GM18499 (cell line): ENCODE measurements around the gene IL19.

ENCODE experiments used
- ATAC-seq: cut with Tn5 transposase; IDR thresholded peaks from one replicate; pipeline ENCODE4 v1.9.1; 2021; ENCODE audit warnings: moderate number of reproducible peaks; ENCODE audit not compliant: insufficient read depth, unreplicated experiment

The IL19 gene

DNA sequence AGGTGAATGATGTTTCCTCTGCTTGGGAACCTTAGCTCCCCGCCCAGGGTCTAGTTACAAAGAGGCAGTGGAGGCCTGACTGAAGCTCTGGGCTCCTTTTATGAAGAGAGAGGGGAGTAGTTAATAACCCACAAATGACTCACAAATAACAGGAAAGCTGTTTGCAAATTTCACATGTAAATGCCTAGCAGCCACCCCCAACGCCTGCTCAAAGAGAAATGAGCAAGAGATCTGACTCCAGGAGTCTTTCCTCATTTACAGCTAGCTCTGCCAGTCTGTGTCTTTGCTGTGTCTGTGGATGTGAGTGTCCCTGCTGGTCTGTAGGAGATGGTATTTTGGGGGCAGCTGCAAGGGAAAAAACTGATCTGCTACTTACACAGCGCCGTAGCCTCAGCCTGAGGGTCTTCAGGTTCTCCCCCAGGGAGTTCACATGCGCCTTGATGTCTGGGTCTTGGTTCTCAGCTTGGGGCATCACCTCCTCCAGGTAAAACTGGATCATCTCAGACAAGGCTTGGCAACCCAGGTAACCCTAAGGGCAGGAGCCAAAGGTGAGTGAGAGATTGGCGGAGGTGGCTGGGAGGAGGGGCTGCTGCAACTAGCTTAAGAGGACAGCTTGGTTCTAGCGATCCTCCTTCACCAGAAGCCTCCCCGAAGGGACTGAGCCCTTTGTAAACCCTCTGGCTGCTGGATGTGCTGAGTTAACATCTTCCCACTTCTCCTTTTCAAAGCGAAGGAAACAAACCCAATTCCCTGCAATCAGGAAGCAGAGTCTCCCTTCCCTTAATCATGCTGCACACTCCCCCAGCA lies at the start of gene IL19:
IL19 (plus strand) TSS at position 243 of the 807 bp plus-strand sequence. CDS start 65,890 bp downstream, outside the sequence.
- no peak for ATAC-seq

- no peak for ATAC-seq
These were observed 49.1 kb upstream of the IL19 start for GRCh38 chr1:206721454-206721853.

- no peak for ATAC-seq
These were observed 47.7 kb upstream of the IL19 start for GRCh38 chr1:206722751-206723461.

GRCh38 chr1:206723462-206723804 lies 47.1 kb upstream of the IL19 start:
- ATAC-seq: no peak

- no peak for ATAC-seq
These were observed 46.6 kb upstream of the IL19 start for GRCh38 chr1:206723805-206724472.

GRCh38 chr1:206725109-206725963 lies 45.2 kb upstream of the IL19 start:
- ATAC-seq: no peak

DNA sequence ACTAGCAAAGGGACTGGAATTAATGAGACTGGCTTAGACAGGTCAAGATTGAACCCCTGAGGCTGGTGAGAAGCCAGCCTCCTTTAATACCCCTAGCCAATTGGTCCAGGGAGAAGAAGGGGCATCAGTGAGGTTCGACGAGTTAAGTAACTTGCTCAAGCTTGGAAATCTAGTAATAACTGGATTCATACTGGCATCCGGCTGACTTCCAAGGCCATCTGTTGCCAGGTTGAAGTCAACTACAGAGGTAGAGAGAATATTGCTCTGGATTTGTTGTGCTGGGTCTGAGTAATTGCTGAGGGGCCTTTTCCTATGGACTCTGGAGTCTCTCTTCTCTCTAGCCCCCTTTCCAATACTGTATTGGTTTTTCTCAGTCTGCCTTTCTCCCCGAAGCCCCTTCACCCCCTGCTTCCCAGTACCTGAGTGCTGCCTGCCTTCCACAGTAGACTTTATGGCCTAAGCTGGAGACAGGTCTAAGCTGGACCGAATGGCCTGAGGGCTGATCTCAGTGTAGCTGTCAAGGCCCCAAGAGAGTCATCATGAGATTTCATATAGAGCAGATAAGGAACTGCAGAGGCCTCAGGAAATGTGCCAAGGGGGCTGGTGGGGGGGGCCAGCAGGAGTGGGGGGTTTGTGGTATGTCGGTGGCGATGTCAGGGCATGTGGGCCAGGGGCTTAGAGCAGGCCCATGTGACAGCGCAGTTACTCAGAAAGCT lies 42.4 kb upstream of the IL19 start:
- ATAC-seq: no peak

DNA sequence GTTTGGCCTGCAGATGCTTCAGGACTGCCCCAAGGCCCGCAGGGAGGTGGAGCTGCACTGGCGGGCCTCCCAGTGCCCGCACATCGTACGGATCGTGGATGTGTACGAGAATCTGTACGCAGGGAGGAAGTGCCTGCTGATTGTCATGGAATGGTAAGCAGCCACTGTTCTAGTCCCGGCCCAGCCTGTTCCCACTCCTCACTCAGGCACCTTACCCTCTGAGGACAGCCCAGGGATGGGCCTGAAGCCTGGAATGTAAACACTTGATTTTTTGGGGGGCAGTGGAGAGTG lies 41.9 kb upstream of the IL19 start:
- no peak for ATAC-seq

DNA sequence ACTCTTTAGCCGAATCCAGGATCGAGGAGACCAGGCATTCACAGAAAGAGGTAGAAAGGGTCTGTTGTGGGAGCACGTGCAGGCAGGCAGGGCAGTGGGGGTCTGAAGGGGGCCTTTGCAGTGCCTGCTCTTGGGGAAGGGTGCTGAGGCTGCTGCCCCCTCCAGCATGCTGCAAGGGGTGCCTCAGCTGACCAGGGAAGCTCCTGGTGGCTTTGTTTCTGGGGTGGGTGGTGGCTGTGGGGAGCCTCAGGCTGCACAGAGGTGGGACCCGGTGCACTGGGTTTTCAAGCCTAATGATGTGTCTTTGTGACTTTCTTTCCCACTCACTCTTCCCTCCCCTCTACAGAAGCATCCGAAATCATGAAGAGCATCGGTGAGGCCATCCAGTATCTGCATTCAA lies 41.5 kb upstream of the IL19 start:
- ATAC-seq: no peak

- ATAC-seq: no peak
These were observed 41.1 kb upstream of the IL19 start for GRCh38 chr1:206729507-206729906.

DNA sequence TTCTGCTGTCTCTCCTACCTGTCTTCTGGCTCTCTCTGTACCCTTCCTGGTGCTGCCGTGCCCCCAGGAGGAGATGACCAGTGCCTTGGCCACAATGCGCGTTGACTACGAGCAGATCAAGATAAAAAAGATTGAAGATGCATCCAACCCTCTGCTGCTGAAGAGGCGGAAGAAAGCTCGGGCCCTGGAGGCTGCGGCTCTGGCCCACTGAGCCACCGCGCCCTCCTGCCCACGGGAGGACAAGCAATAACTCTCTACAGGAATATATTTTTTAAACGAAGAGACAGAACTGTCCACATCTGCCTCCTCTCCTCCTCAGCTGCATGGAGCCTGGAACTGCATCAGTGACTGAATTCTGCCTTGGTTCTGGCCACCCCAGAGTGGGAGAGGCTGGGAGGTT lies 38.1 kb upstream of the IL19 start:
- no peak for ATAC-seq

GRCh38 chr1:206732992-206733391 lies 37.6 kb upstream of the IL19 start:
- ATAC-seq: no peak

- no peak for ATAC-seq
These were observed 36.0 kb upstream of the IL19 start for GRCh38 chr1:206734499-206735142.

GRCh38 chr1:206735553-206736031 lies 35.0 kb upstream of the IL19 start:
- ATAC-seq: no peak

- no peak for ATAC-seq
These were observed 33.5 kb upstream of the IL19 start for GRCh38 chr1:206736878-206737728.

GRCh38 chr1:206737729-206738201 lies 32.8 kb upstream of the IL19 start:
- no peak for ATAC-seq

- no peak for ATAC-seq
These were observed 31.9 kb upstream of the IL19 start for GRCh38 chr1:206738370-206739366.
